ENCODE data around the gene TXLNG.
"Not testable (repeated sequence)": the region's sequence is repeated elsewhere in the genome, so short reads cannot be mapped to it uniquely, and the experiment has no call there.

Gene TXLNG

GRCh38 chrX:16774746-16775145 is 11.5 kb upstream of the TXLNG start:
- no peak for DNase-seq
- ATAC-seq: no peak

GRCh38 chrX:16778545-16778944 is 7.7 kb upstream of the TXLNG start:
- Mint-ChIP-seq H3K27me3 (no peaks in the 10 kb centered on the region), H3K4me3 (no peak overlapping the region), H3K27ac (no peak overlapping the region), H3K4me1 (no peaks in the 10 kb centered on the region), H3K9me3 (no peaks in the 10 kb centered on the region)
- no peak for DNase-seq
- ATAC-seq: no peak

More at GRCh38 chrX:16774746-16775145, 11.5 kb upstream of the TXLNG start:
- Mint-ChIP-seq H3K27ac (no peak overlapping the region), H3K9me3 (no peaks in the 10 kb centered on the region), H3K27me3 (no peaks in the 10 kb centered on the region), H3K4me1 (no peaks in the 10 kb centered on the region), H3K4me3 (no peak overlapping the region)

GRCh38 chrX:16778993-16779392 is 7.3 kb upstream of the TXLNG start:
- Mint-ChIP-seq H3K27ac (no peak overlapping the region), H3K4me3 (no peak overlapping the region), H3K27me3 (no peaks in the 10 kb centered on the region), H3K9me3 (no peaks in the 10 kb centered on the region), H3K4me1 (no peaks in the 10 kb centered on the region)
- ATAC-seq: no peak
- no peak for DNase-seq

- not testable (repeated sequence) for H3K4me3 Mint-ChIP-seq, H3K4me1 Mint-ChIP-seq, H3K9me3 Mint-ChIP-seq, ATAC-seq, H3K27ac Mint-ChIP-seq, H3K27me3 Mint-ChIP-seq, DNase-seq
Observed at GRCh38 chrX:16779815-16780214, 6.5 kb upstream of the TXLNG start.

GRCh38 chrX:16783452-16783851 is 2.8 kb upstream of the TXLNG start:
- Mint-ChIP-seq H3K27me3 (no peaks in the 10 kb centered on the region), H3K4me3 (no peak overlapping the region), H3K4me1 (peaks cover 8% of the 10 kb centered on the region), H3K27ac (no peak overlapping the region), H3K9me3 (no peaks in the 10 kb centered on the region)
- DNase-seq (no peak), ATAC-seq (no peak)

- H3K27ac Mint-ChIP-seq, ATAC-seq, H3K4me1 Mint-ChIP-seq, H3K27me3 Mint-ChIP-seq, H3K9me3 Mint-ChIP-seq, DNase-seq, H3K4me3 Mint-ChIP-seq: not testable (repeated sequence)
Observed at GRCh38 chrX:16784440-16784839, 1.8 kb upstream of the TXLNG start.

- H3K4me3 Mint-ChIP-seq: peak overlapping the region; percentile 96 to 99
Observed at GRCh38 chrX:16785247-16786138, 773 bp upstream of the TXLNG start.

GRCh38 chrX:16786791-16787735 is 797 bp downstream of the TXLNG start:
- peaks cover 8% of the 10 kb centered on the region for H3K4me1 Mint-ChIP-seq
- DNase-seq (peak; percentile 45), ATAC-seq (peak; percentile 61)
- peak overlapping the region; percentile 96 to 99 for H3K4me3 Mint-ChIP-seq
- H3K27ac Mint-ChIP-seq: peak overlapping the region; percentile 59 to 97
- H3K9me3 Mint-ChIP-seq: no peaks in the 10 kb centered on the region
- no peaks in the 10 kb centered on the region for H3K27me3 Mint-ChIP-seq

More at GRCh38 chrX:16785247-16786138, 773 bp upstream of the TXLNG start:
- ATAC-seq (no peak), DNase-seq (peak in 1 of 2 donors; percentile 7)
- peaks cover 8% of the 10 kb centered on the region for H3K4me1 Mint-ChIP-seq
- H3K9me3 Mint-ChIP-seq: no peaks in the 10 kb centered on the region
- H3K27ac Mint-ChIP-seq: peak overlapping the region; percentile 35 to 90
- no peaks in the 10 kb centered on the region for H3K27me3 Mint-ChIP-seq

GRCh38 chrX:16788477-16788876 is 2.2 kb downstream of the TXLNG start:
- peak overlapping the region in 1 of 2 donors; percentile 12 for H3K27ac Mint-ChIP-seq
- no peaks in the 10 kb centered on the region for H3K9me3 Mint-ChIP-seq
- H3K27me3 Mint-ChIP-seq: no peaks in the 10 kb centered on the region
- H3K4me3 Mint-ChIP-seq: peak overlapping the region in 1 of 2 donors; percentile 74
- H3K4me1 Mint-ChIP-seq: peaks cover 8% of the 10 kb centered on the region
- ATAC-seq: no peak
- peak in 1 of 2 donors; percentile 28 for DNase-seq

GRCh38 chrX:16796298-16796697 is 10.0 kb downstream of the TXLNG start:
- ATAC-seq: no peak
- Mint-ChIP-seq H3K4me3 (no peak overlapping the region), H3K27ac (peak overlapping the region in 1 of 2 donors; percentile 19), H3K27me3 (no peaks in the 10 kb centered on the region), H3K9me3 (no peaks in the 10 kb centered on the region), H3K4me1 (peaks cover 5% of the 10 kb centered on the region)
- no peak for DNase-seq

- Mint-ChIP-seq H3K27ac (no peak overlapping the region), H3K9me3 (no peaks in the 10 kb centered on the region), H3K4me3 (no peak overlapping the region), H3K27me3 (no peaks in the 10 kb centered on the region), H3K4me1 (peaks cover 5% of the 10 kb centered on the region)
- no peak for ATAC-seq
- DNase-seq: no peak
Observed at GRCh38 chrX:16797358-16797757, 11.1 kb downstream of the TXLNG start.

GRCh38 chrX:16797841-16798240 is 11.6 kb downstream of the TXLNG start:
- DNase-seq: no peak
- ATAC-seq: no peak
- no peak overlapping the region for H3K27ac Mint-ChIP-seq
- H3K27me3 Mint-ChIP-seq: no peaks in the 10 kb centered on the region
- peaks cover 5% of the 10 kb centered on the region for H3K4me1 Mint-ChIP-seq
- no peaks in the 10 kb centered on the region for H3K9me3 Mint-ChIP-seq
- no peak overlapping the region for H3K4me3 Mint-ChIP-seq

GRCh38 chrX:16804923-16805464 is 18.7 kb downstream of the TXLNG start:
- H3K4me3 Mint-ChIP-seq: no peak overlapping the region
- peaks cover 6% of the 10 kb centered on the region for H3K4me1 Mint-ChIP-seq
- DNase-seq (no peak), ATAC-seq (no peak)
- H3K9me3 Mint-ChIP-seq: no peaks in the 10 kb centered on the region
- no peak overlapping the region for H3K27ac Mint-ChIP-seq
- no peaks in the 10 kb centered on the region for H3K27me3 Mint-ChIP-seq

GRCh38 chrX:16807548-16807947 is 21.3 kb downstream of the TXLNG start:
- Mint-ChIP-seq H3K27me3 (no peaks in the 10 kb centered on the region), H3K27ac (no peak overlapping the region), H3K9me3 (no peaks in the 10 kb centered on the region), H3K4me3 (no peak overlapping the region), H3K4me1 (peaks cover 6% of the 10 kb centered on the region)
- DNase-seq (no peak), ATAC-seq (no peak)

- Mint-ChIP-seq H3K4me1 (peaks cover 6% of the 10 kb centered on the region), H3K27me3 (no peaks in the 10 kb centered on the region), H3K27ac (peak overlapping the region in 1 of 2 donors; percentile 85), H3K9me3 (no peaks in the 10 kb centered on the region), H3K4me3 (no peak overlapping the region)
- no peak for ATAC-seq
- no peak for DNase-seq
Observed at GRCh38 chrX:16807976-16808542, 21.8 kb downstream of the TXLNG start.

Data from stimulated activated naive CD8-positive, alpha-beta T cell treated with anti-CD3 and anti-CD28 coated beads, Interleukin-15, amount 100 ng/mL, for 72 hours (primary cell).